Endothelial cell of umbilical vein (primary cell): ENCODE data around the gene PRKG1. TPM values are rescaled to one million over a fixed set of nuclear protein-coding genes. Genes with fewer than 3 reads are reported as not detected.

ENCODE experiments used
- BruUV-seq: library from RNA; stranded (reverse); fragments of 400-500 nt; replicated peaks from 2 replicates; lab custom pipeline; 2021; lab: Mats Ljungman, UMichigan
- CTCF ChIA-PET: fragments of 300-600, 350-600 bp; sonication (Branson Sonifier 250); formaldehyde crosslinking; loops from one replicate; lab custom pipeline; 2021; ENCODE audit warnings: antibody characterized with exemption, inconsistent platforms; lab: Charles Lee
- POLR2A ChIA-PET: fragments of 300-600, 350-600 bp; sonication (Branson Sonifier 250); formaldehyde crosslinking; loops from one replicate; lab custom pipeline; 2021; ENCODE audit warnings: antibody characterized with exemption, inconsistent platforms; lab: Charles Lee
- DNase-seq: peaks from one replicate; pipeline ENCODE4 v3.0.0-alpha.2; 2011; ENCODE audit warnings: low read depth, low spot score
- FAIRE-seq: peaks from 2 replicates; lab custom pipeline; 2011; peaks lifted over from hg19 to GRCh38; lab: Jason Lieb, UNC
- H2AFZ ChIP-seq: 2 replicates; pipeline ENCODE4 v1.6.0; 2012; ENCODE audit warnings: low read depth, low read length, control low read depth, inconsistent platforms
- H3K27ac ChIP-seq: 2 replicates; pipeline ENCODE4 v1.5.1; 2011; ENCODE audit warnings: low read depth, mild to moderate bottlenecking, control low read depth, low read length, moderate library complexity; ENCODE audit not compliant: insufficient read depth
- H3K27me3 ChIP-seq, 2 experiments: 2 replicates each; pipeline versions ENCODE4 v1.6.0 to v1.6.1; 2011; ENCODE audit warnings: low read length in 2 of 2, mixed read lengths in 1 of 2; ENCODE audit not compliant: control insufficient read depth in 2 of 2, insufficient read depth in 2 of 2
- H3K36me3 ChIP-seq, 2 experiments: 2 replicates in 1 of 2; 3 replicates in 1 of 2; pipeline ENCODE4 v1.5.1; 2011; ENCODE audit warnings: low read length in 2 of 2, mild to moderate bottlenecking in 1 of 2, moderate library complexity in 1 of 2; ENCODE audit not compliant: control insufficient read depth in 2 of 2, insufficient read depth in 2 of 2; ENCODE audit errors: extremely low read depth in 1 of 2
- H3K4me1 ChIP-seq: 3 replicates; pipeline ENCODE4 v1.5.1; 2011; ENCODE audit warnings: mild to moderate bottlenecking, low read length; ENCODE audit not compliant: control insufficient read depth, insufficient read depth; ENCODE audit errors: extremely low read depth
- H3K4me2 ChIP-seq: 2 replicates; pipeline ENCODE4 v1.6.1; 2011; ENCODE audit warnings: low read length, control low read depth, mixed read lengths; ENCODE audit not compliant: insufficient read depth
- H3K4me3 ChIP-seq, 3 experiments: fragments of 200-600 bp in 1 of 3; sonication (generic), shearing (Covaris generic) in 1 of 3; replicated peaks in 1 of 3; 2 replicates each; pipeline ENCODE4 v1.5.1; 2011 to 2016; ENCODE audit warnings: control low read depth in 3 of 3, low read length in 3 of 3, mild to moderate bottlenecking in 2 of 3, inconsistent platforms in 1 of 3, low read depth in 1 of 3, moderate library complexity in 1 of 3; ENCODE audit not compliant: insufficient read depth in 1 of 3
- H3K79me2 ChIP-seq: 2 replicates; pipeline ENCODE4 v1.6.0; 2012; ENCODE audit warnings: low read length, inconsistent platforms; ENCODE audit not compliant: control insufficient read depth, insufficient read depth
- H3K9ac ChIP-seq: replicated peaks from 2 replicates; pipeline ENCODE3; 2011; ENCODE audit warnings: low read length, control low read depth; ENCODE audit not compliant: insufficient read depth; ENCODE audit errors: extremely low read depth
- H3K9me1 ChIP-seq: replicated peaks from 3 replicates; pipeline ENCODE4 v1.6.0; 2011; ENCODE audit warnings: mild to moderate bottlenecking, low read length; ENCODE audit not compliant: control insufficient read depth, insufficient read depth; ENCODE audit errors: extremely low read depth
- H3K9me3 ChIP-seq: replicated peaks from 2 replicates; pipeline ENCODE4 v1.5.1; 2012; ENCODE audit warnings: low read length, inconsistent platforms; ENCODE audit not compliant: control insufficient read depth, insufficient read depth
- H4K20me1 ChIP-seq: replicated peaks from 2 replicates; pipeline ENCODE3; 2011; ENCODE audit warnings: mild to moderate bottlenecking, low read length; ENCODE audit not compliant: control insufficient read depth, insufficient read depth; ENCODE audit errors: extremely low read depth
- FOS ChIP-seq: IDR thresholded peaks from 2 replicates; pipeline ENCODE4 v1.6.1; 2011; ENCODE audit warnings: mild to moderate bottlenecking, low read length, moderate library complexity, borderline replicate concordance; ENCODE audit not compliant: insufficient read depth
- GATA2 ChIP-seq: IDR thresholded peaks from 2 replicates; pipeline ENCODE4 v1.7.0; 2011; ENCODE audit warnings: low read depth, mild to moderate bottlenecking, moderate library complexity, mixed read lengths, low read length; ENCODE audit not compliant: insufficient read length, insufficient read depth
- JUN ChIP-seq: IDR thresholded peaks from 2 replicates; pipeline ENCODE4 v1.6.1; 2011; ENCODE audit warnings: borderline replicate concordance, low read depth; ENCODE audit not compliant: insufficient read length, insufficient read depth
- MYC ChIP-seq: IDR thresholded peaks from one replicate; pipeline ENCODE4 v1.6.1; 2011; ENCODE audit warnings: mild to moderate bottlenecking, low read depth, low read length
- POLR2AphosphoS5 ChIP-seq: IDR thresholded peaks from 2 replicates; pipeline ENCODE4 v1.6.1; 2012; ENCODE audit warnings: low read depth, mild to moderate bottlenecking, control low read depth, low read length, moderate library complexity; ENCODE audit not compliant: insufficient read depth
- dilution Hi-C: fragments of 300-500 bp; cut with MboI; formaldehyde crosslinking; loops from one replicate; pipeline ENCODE4 v1.15.0; 2019; ENCODE audit warnings: low sequenced_read_pairs; ENCODE audit not compliant: extremely low pct_ligation_motif_present
- intact Hi-C: fragments of 100-400 bp; cut with micrococcal nuclease; formaldehyde crosslinking; loops from one replicate; pipeline ENCODE4 v1.10.0; 2022
- polyA plus RNA-seq, 4 experiments: library from polyadenylated mRNA; depleted of rRNA in 3 of 4; stranded (reverse) in 3 of 4; unstranded in 1 of 4; fragments of >200 nt; gene quantifications; 2 replicates each; pipeline versions ENCODE4 v1.2.1 to v1.2.3, GENCODE V29; 2011 to 2012; ENCODE audit warnings: missing spikeins in 1 of 4
- total RNA-seq: library from RNA; stranded (reverse); gene quantifications from 2 replicates; pipeline ENCODE4 v1.2.3, GENCODE V29; 2021
- TF ChIP-seq, protein P1 (sequence below), 2 donors: IDR thresholded peaks; 1 replicate in 1 of 2; 2 replicates in 1 of 2; pipeline ENCODE4 v1.5.1; 2011; ENCODE audit warnings: low read length in 2 of 2, mild to moderate bottlenecking in 2 of 2, moderate library complexity in 2 of 2, control low read depth in 1 of 2, inconsistent platforms in 1 of 2, low read depth in 1 of 2; ENCODE audit not compliant: insufficient read depth in 1 of 2; ENCODE audit errors: extremely low read depth in 1 of 2

Gene PRKG1
- total and polyA plus RNA-seq, 2 donors (not counting 3 experiments of a cell fraction or from before 2014, with no cell fraction given) = 0.01 to 0.18 TPM

DNA sequence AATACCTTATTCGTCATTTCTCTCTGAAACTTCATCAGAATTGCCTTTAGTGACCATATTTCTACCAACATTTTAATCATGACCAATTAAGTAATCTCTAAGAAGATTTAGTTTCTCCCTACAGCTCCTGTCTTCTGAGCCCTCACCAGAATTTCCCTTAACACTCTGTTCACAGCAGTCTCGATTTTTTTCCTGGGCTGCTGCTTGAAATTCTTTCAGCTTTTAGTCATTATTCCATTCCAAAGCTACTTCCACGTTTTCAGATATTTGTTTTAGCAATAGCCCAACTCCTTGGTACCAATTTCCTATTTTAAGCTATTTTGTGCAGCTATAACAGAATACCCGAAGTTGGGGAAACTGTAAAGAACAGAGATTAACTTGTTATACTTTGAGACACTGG, 1047.4 kb downstream of the PRKG1 start:
- FAIRE-seq = no peak
- intact Hi-C loops = no loop called here
- BruUV-seq = no TSS peak
- no peak overlapping the region for H3K27ac ChIP-seq
- H3K27me3 ChIP-seq = no peaks in the 10 kb centered on the region
- no peak overlapping the region for H3K9ac ChIP-seq
- H3K9me3 ChIP-seq = no peaks in the 10 kb centered on the region
- TF ChIP-seq POLR2AphosphoS5 (no peak), FOS (no peak)
- H4K20me1 ChIP-seq = no peaks in the 10 kb centered on the region
- dilution Hi-C loops = no loop called here
- ChIA-PET CTCF (interaction anchor here (2.0 kb wide), 1 partner anchor 12 kb away, joined by 7 read pairs; no protein-coding TSS in a partner anchor), POLR2A (no interaction called here)
- H3K79me2 ChIP-seq = no peaks in the 10 kb centered on the region
- H2AFZ ChIP-seq = no peak overlapping the region
- no peaks in the 10 kb centered on the region for H3K4me1 ChIP-seq
- H3K4me2 ChIP-seq = no peak overlapping the region
- DNase-seq = no peak
- no peak overlapping the region for H3K4me3 ChIP-seq
- no peaks in the 10 kb centered on the region for H3K9me1 ChIP-seq
- H3K36me3 ChIP-seq = no peaks in the 10 kb centered on the region

DNA sequence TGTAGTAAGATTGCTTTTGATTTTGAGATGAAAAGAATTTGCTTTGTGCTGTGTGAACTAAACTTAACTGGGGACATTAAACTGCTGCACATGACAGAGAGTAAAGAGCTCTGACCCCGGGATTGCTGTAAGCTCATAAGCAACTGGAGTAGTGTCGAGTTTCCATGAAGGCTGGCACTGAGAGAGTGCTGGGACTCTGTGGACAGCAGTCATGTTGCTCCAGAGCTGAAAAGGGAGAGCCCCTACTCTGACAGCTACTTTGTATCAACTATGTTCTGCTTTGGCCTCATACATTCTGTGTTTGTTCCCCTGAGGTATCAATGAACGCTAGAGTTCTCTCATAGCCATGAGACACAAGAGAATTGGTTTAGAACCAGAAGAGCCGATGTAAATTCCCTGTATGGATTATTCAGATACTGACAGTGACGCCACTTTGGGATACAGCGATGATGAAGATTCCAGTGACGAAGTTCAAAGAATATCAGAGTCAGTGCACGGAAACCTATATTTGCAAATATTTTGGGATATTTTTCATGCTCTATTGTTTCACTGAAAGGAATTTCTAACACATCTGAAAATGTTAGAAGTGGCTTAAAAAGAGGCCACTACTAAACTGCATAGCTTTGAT, 1053.9 kb downstream of the PRKG1 start:
- Histone ChIP-seq H3K4me3 (no peak overlapping the region), H3K27me3 (no peaks in the 10 kb centered on the region), H2AFZ (no peak overlapping the region), H3K9me3 (no peaks in the 10 kb centered on the region), H3K79me2 (no peaks in the 10 kb centered on the region), H3K9me1 (no peaks in the 10 kb centered on the region), H4K20me1 (no peaks in the 10 kb centered on the region), H3K9ac (no peak overlapping the region), H3K4me2 (no peak overlapping the region), H3K36me3 (no peaks in the 10 kb centered on the region), H3K27ac (no peak overlapping the region), H3K4me1 (no peaks in the 10 kb centered on the region)
- intact Hi-C loops (no loop called here), dilution Hi-C loops (no loop called here)
- FAIRE-seq = no peak
- BruUV-seq = no TSS peak
- POLR2A ChIA-PET = no interaction called here
- TF ChIP-seq POLR2AphosphoS5 = no peak
- TF ChIP-seq, protein P1, sequence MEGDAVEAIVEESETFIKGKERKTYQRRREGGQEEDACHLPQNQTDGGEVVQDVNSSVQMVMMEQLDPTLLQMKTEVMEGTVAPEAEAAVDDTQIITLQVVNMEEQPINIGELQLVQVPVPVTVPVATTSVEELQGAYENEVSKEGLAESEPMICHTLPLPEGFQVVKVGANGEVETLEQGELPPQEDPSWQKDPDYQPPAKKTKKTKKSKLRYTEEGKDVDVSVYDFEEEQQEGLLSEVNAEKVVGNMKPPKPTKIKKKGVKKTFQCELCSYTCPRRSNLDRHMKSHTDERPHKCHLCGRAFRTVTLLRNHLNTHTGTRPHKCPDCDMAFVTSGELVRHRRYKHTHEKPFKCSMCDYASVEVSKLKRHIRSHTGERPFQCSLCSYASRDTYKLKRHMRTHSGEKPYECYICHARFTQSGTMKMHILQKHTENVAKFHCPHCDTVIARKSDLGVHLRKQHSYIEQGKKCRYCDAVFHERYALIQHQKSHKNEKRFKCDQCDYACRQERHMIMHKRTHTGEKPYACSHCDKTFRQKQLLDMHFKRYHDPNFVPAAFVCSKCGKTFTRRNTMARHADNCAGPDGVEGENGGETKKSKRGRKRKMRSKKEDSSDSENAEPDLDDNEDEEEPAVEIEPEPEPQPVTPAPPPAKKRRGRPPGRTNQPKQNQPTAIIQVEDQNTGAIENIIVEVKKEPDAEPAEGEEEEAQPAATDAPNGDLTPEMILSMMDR (IDR thresholded peaks at IDR 0.05; ENCODE audit: extremely low read depth in 1 of 2, insufficient read depth in 1 of 2, low read depth in 1 of 2, low read length in 2 of 2) = no peak
- TF ChIP-seq JUN = no peak
- TF ChIP-seq MYC = no peak
- no peak for TF ChIP-seq GATA2
- no peak for TF ChIP-seq FOS
- DNase-seq = no peak
- CTCF ChIA-PET = no interaction called here
